MCF 10A (cell line): ENCODE results near the gene PLOD2. TPM values are rescaled to one million over a fixed set of nuclear protein-coding genes. Genes with fewer than 3 reads are reported as not detected.

Source experiments
- BruUV-seq: library from RNA; stranded (reverse); fragments of 400-500 nt; replicated peaks from 2 replicates; lab custom pipeline; 2021; lab: Mats Ljungman, UMichigan
- CTCF ChIA-PET: fragments of 300-600 bp; sonication (Branson Sonifier 250); formaldehyde crosslinking; extraction: SDS; loops from one replicate; lab custom pipeline; 2021; ENCODE audit warnings: antibody characterized with exemption, inconsistent platforms; lab: Yijun Ruan, JAX
- POLR2A ChIA-PET: fragments of 300-600, 350-650 bp; sonication (Branson Sonifier 250); formaldehyde crosslinking; extraction: SDS; loops from one replicate; lab custom pipeline; 2020; ENCODE audit warnings: antibody characterized with exemption, inconsistent platforms; lab: Yijun Ruan, JAX
- DNase-seq: peaks from one replicate; pipeline ENCODE4 v3.0.0-alpha.2; 2018; ENCODE audit not compliant: unreplicated experiment
- H3K27ac Mint-ChIP-seq: one replicate; pipeline ENCODE4 v1.8.0; 2022; ENCODE audit warnings: mild to moderate bottlenecking, low read depth, mixed read lengths; ENCODE audit not compliant: unreplicated experiment
- H3K27me3 Mint-ChIP-seq: one replicate; pipeline ENCODE4 v1.8.0; 2022; ENCODE audit warnings: mixed read lengths; ENCODE audit not compliant: insufficient read depth, unreplicated experiment
- H3K36me3 Mint-ChIP-seq: one replicate; pipeline ENCODE4 v1.8.0; 2022; ENCODE audit warnings: mild to moderate bottlenecking, moderate library complexity, mixed read lengths; ENCODE audit not compliant: insufficient read depth, unreplicated experiment
- H3K4me1 Mint-ChIP-seq: one replicate; pipeline ENCODE4 v1.8.0; 2022; ENCODE audit warnings: mixed read lengths; ENCODE audit not compliant: insufficient read depth, unreplicated experiment
- H3K4me3 Mint-ChIP-seq: one replicate; pipeline ENCODE4 v1.8.0; 2022; ENCODE audit warnings: mild to moderate bottlenecking, moderate library complexity, mixed read lengths; ENCODE audit not compliant: unreplicated experiment
- H3K9me3 Mint-ChIP-seq: one replicate; pipeline ENCODE4 v1.8.0; 2022; ENCODE audit warnings: mixed read lengths; ENCODE audit not compliant: unreplicated experiment
- CTCF ChIP-seq: fragments of 200-600 bp; IDR thresholded peaks from one replicate; pipeline ENCODE4 v1.8.0; 2022; ENCODE audit warnings: antibody characterized with exemption, mild to moderate bottlenecking; ENCODE audit not compliant: unreplicated experiment
- intact Hi-C: fragments of 100-400 bp; cut with micrococcal nuclease; formaldehyde crosslinking; loops from 2 replicates; pipeline ENCODE4 v1.14.1; 2022
- total RNA-seq: library from RNA; stranded (reverse); gene quantifications from 2 replicates; pipeline ENCODE4 v1.2.3, GENCODE V29; 2022

PLOD2 gene
- total RNA-seq, 1 experiment from 2014 or later: 149 TPM

- Mint-ChIP-seq H3K36me3 (no peaks in the 10 kb centered on the region), H3K27me3 (no peaks in the 10 kb centered on the region), H3K4me3 (no peak overlapping the region), H3K9me3 (no peaks in the 10 kb centered on the region), H3K4me1 (peaks cover 6% of the 10 kb centered on the region), H3K27ac (no peak overlapping the region)
- intact Hi-C loops: no loop called here
- ChIA-PET POLR2A (interaction anchor here (0.8 to 1.4 kb wide), 4 partner anchors 11 to 105 kb away, joined by 3 to 7 read pairs (median 4); partner anchors contain the start of gene PLOD2), CTCF (interaction anchor here (0.6 to 3.8 kb wide), 5 partner anchors 8 to 209 kb away, joined by 3 to 19 read pairs (median 4); no protein-coding TSS in a partner anchor)
- DNase-seq: no peak
- no peak for TF ChIP-seq CTCF
- BruUV-seq: no TSS peak
Observed at GRCh38 chr3:146177519-146177918, 16.5 kb upstream of the PLOD2 start.

- POLR2A ChIA-PET: interaction anchor here (0.8 to 1.4 kb wide), 3 partner anchors 10 to 104 kb away, joined by 3 to 7 read pairs (median 5); partner anchors contain the start of gene PLOD2
- BruUV-seq: no TSS peak
- H3K27ac Mint-ChIP-seq: no peak overlapping the region
- intact Hi-C loops: no loop called here
- DNase-seq: no peak
- H3K4me1 Mint-ChIP-seq: peaks cover 6% of the 10 kb centered on the region
- no peak for TF ChIP-seq CTCF
- CTCF ChIA-PET: interaction anchor here (0.6 to 3.8 kb wide), 4 partner anchors 8 to 209 kb away, joined by 3 to 19 read pairs (median 6); no protein-coding TSS in a partner anchor
- H3K9me3 Mint-ChIP-seq: no peaks in the 10 kb centered on the region
- no peaks in the 10 kb centered on the region for H3K27me3 Mint-ChIP-seq
- no peak overlapping the region for H3K4me3 Mint-ChIP-seq
- no peaks in the 10 kb centered on the region for H3K36me3 Mint-ChIP-seq
Observed at GRCh38 chr3:146177072-146177471, 16.1 kb upstream of the PLOD2 start.

GRCh38 chr3:146172586-146172985 is 11.6 kb upstream of the PLOD2 start:
- DNase-seq: no peak
- H3K36me3 Mint-ChIP-seq: no peaks in the 10 kb centered on the region

More at GRCh38 chr3:146172586-146172985, 11.6 kb upstream of the PLOD2 start:
- intact Hi-C loops: no loop called here
- TF ChIP-seq CTCF: no peak
- H3K27ac Mint-ChIP-seq: no peak overlapping the region
- BruUV-seq: no TSS peak
- H3K4me1 Mint-ChIP-seq: peaks cover 1% of the 10 kb centered on the region
- no peak overlapping the region for H3K4me3 Mint-ChIP-seq
- peaks cover 12% of the 10 kb centered on the region for H3K9me3 Mint-ChIP-seq
- POLR2A ChIA-PET: interaction anchor here (1.0 kb wide), 1 partner anchor 12 kb away, joined by 4 read pairs; no protein-coding TSS in a partner anchor
- H3K27me3 Mint-ChIP-seq: no peaks in the 10 kb centered on the region
- CTCF ChIA-PET: interaction anchor here (0.6 to 5.2 kb wide), 2 partner anchors 17 to 153 kb away, joined by 3 to 33 read pairs; no protein-coding TSS in a partner anchor
